ENCODE measurements around the gene TCN1.
"Not testable (repeated sequence)": the region's sequence is repeated elsewhere in the genome, so short reads cannot be mapped to it uniquely, and the experiment has no call there.

Gene TCN1

GRCh38 chr11:59857439-59858434, 8.6 kb downstream of the TCN1 start:
- DNase-seq (ENCODE audit: low spot score), result no peak

DNA sequence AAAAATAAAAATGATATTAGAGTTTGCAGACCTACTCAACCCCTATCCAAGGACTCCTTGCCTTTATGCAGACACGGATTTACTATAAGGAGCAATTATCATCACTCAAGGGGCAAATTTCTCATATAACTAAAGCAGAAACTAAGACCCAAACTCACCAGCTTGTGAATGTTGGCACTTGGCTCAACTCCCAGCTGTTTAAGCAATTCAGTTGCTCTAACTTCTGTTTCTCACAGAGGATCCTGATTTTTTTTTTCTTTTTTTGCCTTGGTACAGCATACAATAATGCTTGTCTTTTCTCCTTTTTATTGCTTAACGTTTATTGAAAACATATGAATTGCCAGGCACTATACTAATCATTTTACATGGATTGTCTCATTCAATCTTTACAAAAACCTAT, 11.4 kb downstream of the TCN1 start:
- DNase-seq (ENCODE audit: low spot score), result no peak

DNA sequence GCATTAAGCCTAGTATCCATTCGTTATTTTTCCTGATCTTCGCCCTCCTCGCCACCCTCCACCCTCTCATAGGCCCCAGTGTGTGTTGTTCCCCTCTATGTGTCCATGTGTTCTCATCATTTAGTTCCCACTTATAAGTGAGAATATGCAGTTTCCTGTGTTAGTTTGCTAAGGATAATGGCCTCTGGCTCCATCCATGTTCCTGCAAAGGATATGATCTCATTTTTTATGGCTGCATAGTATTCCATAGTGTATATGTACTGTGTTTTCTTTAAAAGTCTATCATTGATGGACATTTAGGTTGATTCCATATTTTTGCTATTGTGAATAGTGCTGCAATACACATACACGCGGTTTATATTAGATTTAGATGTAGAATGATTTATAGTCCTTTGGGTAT, 14.9 kb downstream of the TCN1 start:
- not testable (repeated sequence) for DNase-seq (ENCODE audit: low spot score)

DNA sequence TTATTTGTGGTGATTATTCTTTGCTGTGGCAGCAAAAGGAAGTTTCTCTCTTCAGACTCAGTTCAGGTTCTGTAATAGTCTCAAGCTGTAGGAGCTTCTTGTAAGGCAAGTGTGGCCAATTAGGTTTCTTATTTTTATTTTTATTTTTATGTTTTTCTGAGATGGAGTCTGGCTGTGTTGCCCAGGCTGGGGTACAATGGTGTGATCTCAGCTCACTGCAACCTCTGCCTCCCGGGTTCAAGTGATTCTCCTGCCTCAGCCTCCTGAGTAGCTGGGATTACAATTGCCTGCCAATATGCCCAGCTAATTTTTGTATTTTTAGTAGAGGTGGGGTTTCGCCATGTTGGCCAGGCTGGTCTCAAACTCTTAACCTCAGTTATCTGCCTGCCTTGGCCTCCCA, 16.7 kb downstream of the TCN1 start:
- not testable (repeated sequence) for DNase-seq (ENCODE audit: low spot score)

DNA sequence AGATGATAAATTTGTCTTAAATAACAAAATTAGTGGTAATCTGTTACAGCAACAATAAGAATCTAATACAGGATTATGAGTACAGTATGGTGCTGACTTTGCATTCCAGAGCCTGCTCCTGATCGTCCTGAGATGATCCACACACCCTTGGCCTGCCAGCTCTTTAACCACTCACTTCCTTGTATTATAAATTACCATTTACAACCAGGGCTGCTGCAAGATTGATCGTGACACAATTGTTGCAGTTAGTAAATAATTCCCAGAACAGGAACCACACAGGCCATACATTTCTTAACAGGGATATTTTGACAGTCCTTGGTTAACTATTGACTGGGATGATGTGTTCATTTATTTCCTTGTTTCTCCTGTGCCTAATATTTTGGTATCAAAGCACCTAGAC, 17.2 kb downstream of the TCN1 start:
- no peak for DNase-seq (ENCODE audit: low spot score)

DNA sequence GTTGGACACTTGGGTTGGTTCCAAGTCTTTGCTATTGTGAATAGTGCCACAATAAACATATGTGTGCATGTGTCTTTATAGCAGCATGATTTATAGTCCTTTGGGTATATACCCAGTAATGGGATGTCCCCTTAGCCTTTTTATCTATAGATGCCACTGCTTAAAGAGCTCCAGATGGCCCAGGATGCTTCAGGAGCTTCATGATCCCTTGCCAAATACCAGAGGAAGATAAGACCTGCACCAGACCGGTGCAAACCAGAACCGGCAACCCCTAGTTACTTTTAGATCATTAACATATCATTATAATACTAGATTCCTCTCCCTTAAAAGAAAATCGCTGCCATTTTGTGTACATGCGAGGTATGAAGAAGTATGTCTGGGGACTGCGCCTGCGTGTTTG, 17.8 kb downstream of the TCN1 start:
- DNase-seq (ENCODE audit: low spot score), result not testable (repeated sequence)

DNA sequence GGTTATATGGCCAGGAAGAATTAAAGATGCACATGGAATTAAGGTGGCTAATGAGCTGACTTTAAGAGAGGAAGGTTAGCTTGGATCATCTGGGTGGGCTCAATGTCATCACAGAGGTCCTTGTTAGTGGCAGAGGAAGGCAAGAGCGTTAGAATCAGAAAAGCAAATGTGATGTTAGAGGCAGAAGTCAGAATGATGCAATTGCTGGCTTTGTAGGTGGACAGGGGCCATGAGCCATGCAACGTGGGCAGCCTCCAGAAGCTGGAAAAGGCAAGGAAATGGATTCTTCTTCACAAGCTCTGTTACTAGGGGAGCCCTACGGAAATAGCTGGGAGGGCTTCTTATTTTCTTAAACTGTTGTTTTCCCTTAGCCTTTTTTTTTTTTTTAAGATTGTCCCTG, 18.7 kb downstream of the TCN1 start:
- no peak for DNase-seq (ENCODE audit: low spot score)

- no peak for DNase-seq (ENCODE audit: low spot score)
Observed at GRCh38 chr11:59846556-59846955, 19.7 kb downstream of the TCN1 start.

DNA sequence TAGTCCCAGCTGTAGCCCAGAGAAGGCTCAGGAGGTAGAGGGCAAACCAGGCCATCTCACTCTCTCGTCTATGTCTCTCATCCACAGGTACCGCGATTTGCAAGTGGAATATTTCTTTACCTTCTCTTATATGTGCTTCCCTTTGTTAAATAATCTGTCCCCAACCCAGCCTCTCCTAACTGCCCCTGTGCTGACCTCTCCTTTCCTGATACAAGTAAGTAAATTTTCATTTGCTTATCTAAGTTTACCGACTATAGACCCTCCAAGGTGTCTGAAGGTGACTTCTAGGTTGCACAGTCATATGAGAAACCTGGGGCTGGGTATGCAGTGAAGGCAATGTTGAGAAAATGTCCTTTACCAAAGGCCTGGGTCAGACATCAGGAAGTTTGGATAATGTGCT, 20.9 kb downstream of the TCN1 start, which contains the start of gene CBLIF:
TSS of gene CBLIF (minus strand) at position 101 of the 400 bp plus-strand sequence. CDS start at position 55, 46 bp downstream.
- no peak for DNase-seq (ENCODE audit: low spot score)

DNA sequence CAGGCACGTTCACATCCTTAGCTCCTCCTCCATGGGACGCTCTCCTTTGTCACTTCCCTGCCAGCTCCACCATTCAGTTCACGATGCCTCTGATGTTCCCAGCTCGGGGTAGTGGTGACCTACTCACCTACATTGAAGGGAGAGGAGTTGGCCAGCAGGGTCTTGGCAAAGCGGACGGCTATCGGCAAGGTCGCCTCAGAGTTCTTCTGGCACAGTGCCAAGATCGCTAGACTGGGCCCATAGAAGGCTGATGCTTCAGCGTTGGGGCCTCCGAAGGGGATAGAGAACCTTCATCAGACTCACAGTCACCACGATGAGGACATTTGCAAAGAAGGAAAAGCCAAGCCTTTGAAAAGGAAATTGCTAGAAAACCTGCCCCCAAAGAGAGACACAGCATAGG, 24.0 kb downstream of the TCN1 start:
- no peak for DNase-seq (ENCODE audit: low spot score)

DNA sequence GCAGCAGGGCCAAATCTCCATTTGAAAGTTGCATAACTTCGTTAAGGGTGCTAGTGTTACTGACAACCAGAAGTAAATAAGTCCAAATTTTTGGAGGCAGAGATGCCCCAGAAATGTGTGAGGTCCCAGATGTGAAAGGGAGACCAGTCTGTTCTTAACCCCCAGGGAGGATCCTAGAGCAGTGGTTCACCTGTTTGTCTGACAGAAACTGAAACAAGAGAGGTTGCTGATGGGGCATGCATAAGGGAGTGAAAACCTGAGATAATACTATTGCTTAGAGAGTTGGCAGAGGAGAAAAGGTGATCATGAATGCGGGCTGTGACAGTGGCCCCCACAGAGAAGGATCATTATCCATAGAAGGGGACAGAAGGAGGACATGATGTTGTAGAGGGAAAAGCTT, 24.8 kb downstream of the TCN1 start:
- no peak for DNase-seq (ENCODE audit: low spot score)

DNA sequence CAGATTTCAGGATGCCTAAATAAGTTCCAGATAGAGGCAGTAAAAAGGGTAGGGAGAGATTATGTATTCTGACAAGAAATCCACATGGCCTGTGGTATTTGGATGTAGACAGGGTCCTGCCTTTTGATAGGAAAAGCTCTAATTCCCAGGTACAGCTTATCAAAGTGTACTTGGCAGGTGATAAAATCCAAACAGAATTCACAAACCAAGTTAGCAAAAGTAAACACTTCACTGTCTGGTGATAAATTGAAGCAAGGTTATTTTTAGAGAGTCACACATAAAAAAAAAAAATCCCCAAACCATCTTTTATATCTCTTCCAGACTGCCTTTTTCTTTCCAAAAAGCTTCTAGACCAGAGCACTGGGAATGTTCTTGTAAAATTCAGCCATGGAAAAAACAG, 26.7 kb downstream of the TCN1 start:
- no peak for DNase-seq (ENCODE audit: low spot score)

DNA sequence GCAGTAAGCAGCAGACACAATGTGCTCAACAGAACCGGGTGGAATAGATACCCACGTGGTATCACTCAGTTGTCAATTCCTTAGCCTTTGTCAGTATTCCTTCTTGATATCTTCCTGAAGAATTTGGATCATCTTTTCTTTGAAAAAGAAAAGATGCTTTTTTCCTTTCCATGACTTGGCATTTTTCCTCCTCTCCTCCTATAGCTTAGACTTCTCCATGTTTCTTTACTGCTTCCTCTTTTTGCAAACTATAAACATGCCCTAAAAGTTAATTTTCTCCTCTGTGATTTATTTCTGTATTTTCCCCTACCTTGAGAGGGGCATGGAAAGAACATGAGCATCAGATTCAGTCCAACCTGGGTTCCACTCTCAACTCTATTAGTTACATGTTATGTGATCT, 32.7 kb downstream of the TCN1 start:
- DNase-seq (ENCODE audit: low spot score), result no peak

GRCh38 chr11:59829358-59829757, 36.9 kb downstream of the TCN1 start:
- no peak for DNase-seq (ENCODE audit: low spot score)

DNA sequence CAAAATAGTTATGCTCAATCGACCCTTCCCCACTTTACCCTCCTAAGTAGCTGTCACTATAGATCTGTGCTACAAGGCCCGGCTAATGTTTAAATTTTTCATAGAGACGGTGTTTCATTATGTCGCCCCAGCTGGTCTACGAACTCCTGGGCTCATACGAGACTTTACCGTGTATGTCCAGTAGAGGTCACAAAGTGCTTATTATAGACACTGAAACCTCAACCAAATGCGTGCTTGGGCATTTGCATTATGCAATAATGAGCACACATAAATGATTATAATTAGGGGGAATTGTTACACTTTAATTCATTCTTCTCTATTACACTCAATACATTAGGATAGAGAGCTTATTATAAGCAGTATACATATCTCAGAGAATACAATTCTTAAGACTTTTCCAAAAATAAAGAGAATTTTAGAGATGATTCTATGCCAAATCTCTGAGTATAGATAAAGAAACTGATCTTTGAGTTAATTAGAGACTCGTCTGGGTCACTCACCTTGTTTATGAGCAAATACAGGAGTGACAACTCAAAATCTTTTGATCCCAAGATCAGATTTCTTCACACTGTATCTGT, 43.2 kb downstream of the TCN1 start:
- peak; percentile 23 for DNase-seq (ENCODE audit: low spot score)

DNA sequence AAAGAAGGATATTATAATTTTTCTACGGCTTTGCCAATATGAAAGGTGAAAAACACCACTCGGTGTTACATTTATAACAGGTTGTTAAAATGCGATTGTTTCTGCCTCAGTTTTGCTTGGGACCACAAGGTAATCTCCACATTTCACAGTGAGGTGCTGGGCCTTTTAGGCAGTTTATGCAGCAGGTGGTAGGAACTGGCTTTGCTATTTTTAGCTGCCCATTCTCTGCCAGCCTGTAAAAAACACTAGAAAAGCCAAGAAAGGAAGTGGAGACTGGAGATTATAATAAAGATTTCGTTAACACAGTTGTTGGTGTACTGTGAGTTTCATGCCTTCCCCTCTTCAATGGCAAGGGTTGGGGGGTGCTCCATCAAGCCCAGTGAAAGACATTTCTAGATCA, 47.7 kb downstream of the TCN1 start:
- no peak for DNase-seq (ENCODE audit: low spot score)

- DNase-seq (ENCODE audit: low spot score), result not testable (repeated sequence)
Observed at GRCh38 chr11:59816434-59816833, 49.9 kb downstream of the TCN1 start.

GRCh38 chr11:59815754-59816153, 50.5 kb downstream of the TCN1 start:
- no peak for DNase-seq (ENCODE audit: low spot score)

- DNase-seq (ENCODE audit: low spot score), result no peak
Observed at GRCh38 chr11:59814021-59814420, 52.3 kb downstream of the TCN1 start.

GRCh38 chr11:59813364-59813763, 52.9 kb downstream of the TCN1 start:
- DNase-seq (ENCODE audit: low spot score), result no peak

DNA sequence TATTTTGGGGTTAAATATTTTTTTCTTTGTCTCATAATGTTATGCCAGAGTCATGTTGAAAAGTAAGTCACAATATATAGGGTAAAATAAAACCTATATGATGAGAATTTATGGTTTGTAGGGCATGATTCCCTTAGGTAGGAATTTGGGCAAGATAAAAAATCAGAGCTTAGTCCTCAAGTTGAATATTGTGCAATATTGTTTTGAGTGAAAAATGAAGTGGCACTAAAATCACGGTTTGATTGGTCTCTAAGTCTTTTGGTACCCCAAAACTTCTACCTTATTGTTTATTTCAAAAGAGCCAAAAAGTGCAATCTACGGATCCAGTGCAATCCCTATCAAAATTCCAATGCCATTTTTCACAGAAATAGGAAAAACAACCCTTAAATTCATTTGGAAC, 54.1 kb downstream of the TCN1 start:
- DNase-seq (ENCODE audit: low spot score), result no peak

- no peak for DNase-seq (ENCODE audit: low spot score)
Observed at GRCh38 chr11:59810911-59811259, 55.4 kb downstream of the TCN1 start.

Data from SK-N-DZ (cell line).